SHP77 (cell line): ENCODE data around the gene VN1R5.

ENCODE experiments used
- DNase-seq, 2 experiments: peaks; one replicate each; lab custom pipeline; 2025; lab: John Stamatoyannopoulos, UW

VN1R5 gene

DNA sequence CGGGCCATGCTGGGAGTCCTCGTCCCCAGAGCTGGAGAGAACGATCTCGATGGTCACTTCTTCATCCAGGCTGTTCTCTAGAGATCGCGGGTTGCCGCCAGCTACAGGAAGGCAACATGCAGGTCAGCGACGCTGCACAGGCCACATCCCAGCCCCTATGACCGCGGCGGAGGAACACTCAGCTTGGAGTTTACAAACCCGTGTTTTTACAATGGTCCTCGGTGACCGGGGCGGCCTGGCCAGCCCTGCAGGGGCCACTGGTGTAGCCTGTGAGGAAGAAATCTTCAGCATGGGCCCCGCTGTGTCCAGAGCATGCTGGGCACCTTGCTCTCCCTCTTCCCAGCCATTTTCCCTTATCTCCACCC, 45.3 kb downstream of the VN1R5 start:
- DNase-seq: no peak

DNA sequence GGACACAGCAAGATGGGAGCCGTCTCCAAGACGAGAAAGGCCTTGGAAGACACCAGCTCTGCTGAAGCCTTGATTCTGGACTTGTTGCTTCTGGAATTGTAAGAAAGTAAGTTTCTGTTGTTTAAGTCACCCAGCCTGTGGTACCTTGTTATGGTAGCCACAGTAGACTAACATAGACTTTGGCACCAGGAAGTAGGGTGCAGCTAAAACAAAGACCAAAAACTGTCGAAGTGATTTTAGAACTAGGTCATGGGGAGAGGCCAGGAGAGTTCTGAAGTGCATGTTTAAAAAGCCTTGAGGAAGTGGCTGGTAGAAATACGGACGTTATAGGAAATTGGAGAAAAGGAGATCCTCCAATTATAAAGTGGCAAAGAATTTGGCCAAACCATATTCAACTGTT, 47.3 kb downstream of the VN1R5 start:
- DNase-seq: no peak

DNA sequence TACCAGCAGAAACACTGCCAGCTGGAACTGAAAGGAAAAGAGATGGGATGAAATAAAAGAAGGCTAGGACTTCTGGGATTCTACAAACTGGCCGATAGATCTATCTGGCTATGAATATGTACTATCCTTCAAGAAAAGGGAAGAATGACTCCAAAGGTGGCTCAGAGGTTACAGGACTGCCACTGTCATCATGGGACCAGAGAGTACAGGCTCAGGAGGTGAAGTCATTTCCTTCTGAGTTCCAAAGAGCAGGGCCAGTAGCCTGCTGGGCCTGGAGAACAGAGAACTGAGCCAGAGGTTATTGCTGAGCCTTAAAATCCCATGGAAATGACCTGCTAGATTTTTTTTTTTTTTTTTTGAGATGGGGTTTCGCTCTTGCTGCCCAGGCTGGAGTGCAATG, 48.2 kb downstream of the VN1R5 start:
- DNase-seq: no peak
